ENCODE results near the gene ATP2B2.

- no peak for TF ChIP-seq POLR2A (IDR thresholded peaks at IDR 0.05; ENCODE audit: low read depth, low read length)
- no peak for TF ChIP-seq PBX3 (IDR thresholded peaks at IDR 0.05; ENCODE audit: insufficient replicate concordance, low read depth, low read length)
Measured at GRCh38 chr3:10370429-10370828, 135.0 kb downstream of the ATP2B2 start.
